GM21367 (cell line): ENCODE measurements around the gene BCLAF1.
"Not testable (repeated sequence)": the region's sequence is repeated elsewhere in the genome, so short reads cannot be mapped to it uniquely, and the experiment has no call there.

Experiments used
- ATAC-seq: cut with Tn5 transposase; IDR thresholded peaks from one replicate; pipeline ENCODE4 v1.9.1; 2021; ENCODE audit not compliant: unreplicated experiment

The BCLAF1 gene

GRCh38 chr6:136312975-136313374 is 23.3 kb upstream of the BCLAF1 start:
- no peak for ATAC-seq

- ATAC-seq, result no peak
Measured at GRCh38 chr6:136309729-136310311, 20.2 kb upstream of the BCLAF1 start.

GRCh38 chr6:136309171-136309570 is 19.5 kb upstream of the BCLAF1 start:
- ATAC-seq, result no peak

- not testable (repeated sequence) for ATAC-seq
Measured at GRCh38 chr6:136308469-136308868, 18.8 kb upstream of the BCLAF1 start.

GRCh38 chr6:136307351-136307750 is 17.7 kb upstream of the BCLAF1 start:
- ATAC-seq, result no peak

- no peak for ATAC-seq
Measured at GRCh38 chr6:136306466-136306865, 16.8 kb upstream of the BCLAF1 start.

GRCh38 chr6:136304410-136304809 is 14.8 kb upstream of the BCLAF1 start:
- no peak for ATAC-seq

- no peak for ATAC-seq
Measured at GRCh38 chr6:136303516-136303915, 13.9 kb upstream of the BCLAF1 start.

- no peak for ATAC-seq
Measured at GRCh38 chr6:136294621-136295020, 5.0 kb upstream of the BCLAF1 start.

- ATAC-seq, result peak; percentile 24
Measured at GRCh38 chr6:136290410-136291010, 864 bp upstream of the BCLAF1 start.

GRCh38 chr6:136289327-136289578 is 393 bp downstream of the BCLAF1 start:
- ATAC-seq, result peak; percentile 31

- peak; percentile 30 for ATAC-seq
Measured at GRCh38 chr6:136288566-136289326, 900 bp downstream of the BCLAF1 start.

GRCh38 chr6:136284909-136285308 is 4.7 kb downstream of the BCLAF1 start:
- ATAC-seq, result no peak

GRCh38 chr6:136282906-136283305 is 6.7 kb downstream of the BCLAF1 start:
- no peak for ATAC-seq

- ATAC-seq, result no peak
Measured at GRCh38 chr6:136280032-136280609, 9.5 kb downstream of the BCLAF1 start.

GRCh38 chr6:136274062-136274461 is 15.6 kb downstream of the BCLAF1 start:
- no peak for ATAC-seq

GRCh38 chr6:136265101-136265500 is 24.5 kb downstream of the BCLAF1 start:
- no peak for ATAC-seq

GRCh38 chr6:136262940-136263339 is 26.7 kb downstream of the BCLAF1 start:
- ATAC-seq, result no peak

GRCh38 chr6:136254851-136255466 is 34.7 kb downstream of the BCLAF1 start:
- no peak for ATAC-seq

- no peak for ATAC-seq
Measured at GRCh38 chr6:136253734-136254133, 35.9 kb downstream of the BCLAF1 start.

GRCh38 chr6:136252441-136252840 is 37.2 kb downstream of the BCLAF1 start:
- no peak for ATAC-seq

- ATAC-seq, result no peak
Measured at GRCh38 chr6:136251394-136251793, 38.3 kb downstream of the BCLAF1 start.
